ENCODE results near the gene GTPBP2.

The GTPBP2 gene

DNA sequence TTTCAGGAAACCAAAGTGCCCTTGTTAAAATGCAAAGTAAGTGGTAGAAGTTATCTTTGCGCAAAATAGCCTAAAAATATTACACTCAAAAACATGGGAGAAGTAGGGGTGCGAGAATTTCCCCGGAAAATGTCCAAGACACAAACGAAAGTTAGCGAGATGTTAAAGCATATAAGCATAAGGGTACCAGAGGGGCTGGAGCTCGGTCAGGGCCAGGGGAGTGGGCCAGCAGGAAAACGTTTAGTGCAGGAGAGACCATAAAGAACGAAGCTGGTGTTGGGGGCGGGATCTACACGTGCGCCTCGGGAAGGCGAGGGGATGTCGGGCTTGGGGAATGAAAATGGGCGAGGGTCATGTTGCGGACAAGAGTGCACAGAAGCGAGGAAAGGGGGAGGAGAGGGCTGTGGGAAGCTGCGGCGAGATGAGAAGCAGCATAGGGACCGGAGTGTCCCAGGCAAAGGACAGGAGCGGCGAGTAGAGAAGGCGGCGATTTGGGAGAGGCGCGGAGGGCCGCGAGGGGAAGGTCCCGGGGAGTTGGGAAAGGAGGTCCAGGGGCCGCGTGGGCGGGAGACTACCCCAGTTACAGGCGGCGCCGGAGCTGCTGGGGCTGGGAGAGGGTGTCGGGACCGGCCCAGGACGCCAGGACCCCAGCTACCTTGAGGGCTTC lies 53.8 kb downstream of the GTPBP2 start:
- peak; percentile 44 for DNase-seq

DNA sequence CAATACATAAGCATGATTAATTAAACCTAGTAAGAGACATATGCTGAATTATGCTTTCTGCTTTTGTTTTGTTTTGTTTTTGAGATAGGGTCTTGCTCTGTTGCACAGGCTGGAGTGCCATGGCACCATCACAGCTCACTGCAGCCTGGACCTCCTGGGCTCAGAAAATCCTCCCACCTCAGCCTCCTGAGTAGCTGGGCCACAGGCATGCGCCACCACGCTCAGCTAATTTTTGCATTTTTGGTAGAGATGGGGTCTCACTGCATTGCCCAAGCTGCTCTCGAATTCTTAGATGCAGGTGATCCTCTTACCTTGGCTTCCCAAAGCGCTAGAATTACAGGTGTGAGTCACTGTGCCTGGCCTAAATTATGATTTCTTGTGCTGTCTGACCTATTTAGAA lies 57.0 kb downstream of the GTPBP2 start:
- no peak for DNase-seq

DNA sequence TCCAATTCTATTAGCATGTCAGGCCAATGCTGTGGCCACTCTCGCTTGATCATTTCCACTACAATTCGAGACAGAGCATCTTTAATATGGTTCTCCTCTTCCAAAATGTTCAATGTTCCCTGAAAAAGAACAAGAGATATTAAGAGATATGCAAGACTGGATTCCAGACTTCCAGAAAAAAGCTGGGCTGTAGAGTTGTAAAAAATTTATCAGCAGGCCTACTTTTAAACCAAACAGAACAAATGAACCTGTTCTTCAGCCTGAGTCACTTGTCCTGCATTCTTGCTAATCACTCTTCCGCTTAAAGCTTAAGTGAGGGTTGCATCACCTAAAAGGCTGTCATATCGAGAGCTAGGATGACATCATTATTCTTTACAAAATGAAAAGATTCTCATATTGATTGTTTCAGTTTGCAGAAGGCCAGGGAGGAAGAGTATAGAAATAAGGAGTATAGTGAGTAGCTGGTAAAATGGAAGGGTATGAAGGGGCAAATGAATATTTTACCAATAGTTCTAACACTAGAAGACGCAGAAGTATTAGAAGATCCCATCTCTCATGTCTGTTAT lies 58.1 kb downstream of the GTPBP2 start:
- no peak for DNase-seq
